Globus pallidus (tissue), 1 donor: ENCODE results near the gene TRAIP.
"Not testable (repeated sequence)": the region's sequence is repeated elsewhere in the genome, so short reads cannot be mapped to it uniquely, and the experiment has no call there.

Experiments
- DNase-seq: peaks from one replicate; pipeline ENCODE4 v3.0.0-alpha.2; 2015; ENCODE audit warnings: low spot score

Gene TRAIP

DNA sequence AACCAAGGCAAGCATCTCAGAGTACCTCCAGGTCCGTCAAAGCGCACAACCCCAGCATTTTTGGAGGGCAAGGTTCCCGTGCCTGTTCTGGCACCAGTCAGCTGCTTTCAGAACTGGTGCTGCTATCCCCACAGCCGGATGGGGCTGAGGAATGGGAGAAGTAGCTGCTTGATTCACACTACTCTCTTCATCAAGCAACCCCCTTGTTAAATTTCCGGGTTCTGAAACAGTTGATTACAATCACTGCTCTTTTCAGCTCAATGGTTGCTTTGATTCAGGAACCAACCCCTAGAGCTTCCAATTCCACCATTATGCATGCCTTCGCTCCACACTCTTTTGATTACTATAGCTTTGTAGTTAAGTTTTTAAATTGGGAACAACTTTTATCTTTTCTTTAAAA lies 30.3 kb downstream of the TRAIP start:
- peak; percentile 31 for DNase-seq

DNA sequence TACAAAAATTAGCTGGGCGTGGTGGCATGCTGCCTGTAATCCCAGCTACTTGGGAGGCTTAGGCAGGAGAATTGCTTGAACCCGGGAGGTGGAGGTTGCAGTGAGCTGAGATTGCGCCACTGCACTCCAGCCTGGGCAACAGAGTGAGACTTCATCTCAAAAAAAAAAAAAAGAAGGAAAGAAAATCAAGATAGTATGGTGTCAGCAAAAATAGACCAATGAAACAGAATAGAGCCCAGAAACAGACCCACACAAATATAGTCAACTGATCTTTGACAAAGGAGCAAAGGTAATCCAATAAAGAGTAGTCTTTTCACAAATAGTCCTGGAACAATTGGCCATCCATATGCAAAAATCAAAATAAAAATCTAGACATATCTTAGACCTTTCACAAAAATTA lies 33.2 kb downstream of the TRAIP start:
- not testable (repeated sequence) for DNase-seq

DNA sequence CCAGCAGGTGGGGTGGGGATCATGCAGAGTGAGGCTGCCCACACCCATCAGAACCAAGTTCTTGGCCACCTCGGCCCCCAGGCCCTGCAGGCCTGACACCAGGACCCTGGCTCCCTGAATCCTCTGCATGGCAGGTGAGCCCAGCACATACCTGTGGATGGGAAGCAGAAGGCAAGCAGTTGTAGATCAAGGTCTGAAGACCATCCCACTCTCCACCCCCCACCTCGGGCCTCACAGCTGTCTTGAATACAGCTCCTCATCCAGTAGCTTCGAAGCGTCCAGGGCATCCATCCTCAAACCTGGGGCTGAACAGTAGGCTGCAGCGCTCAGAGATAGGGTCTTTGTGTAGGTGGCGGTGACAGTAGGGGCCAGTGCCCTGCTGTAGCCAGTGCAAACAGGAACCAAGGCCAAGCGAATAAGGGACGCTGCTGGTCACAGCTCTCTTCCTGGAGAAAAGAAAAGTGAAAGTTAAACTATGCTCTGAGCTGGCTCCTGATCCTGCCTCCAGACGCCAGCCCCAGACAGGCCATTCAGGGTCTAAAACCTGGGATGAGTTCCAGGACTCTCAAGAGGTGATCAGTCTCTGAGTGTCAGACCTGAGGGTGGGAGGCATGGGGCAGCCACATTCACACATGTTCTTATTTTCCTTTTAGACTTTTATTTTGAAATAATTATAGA lies 42.7 kb downstream of the TRAIP start, which contains the start of gene UBA7:
UBA7 (minus strand) TSS at position 457 of the 678 bp plus-strand sequence; CDS start at position 291, 166 bp downstream.
- DNase-seq = peak; percentile 38

DNA sequence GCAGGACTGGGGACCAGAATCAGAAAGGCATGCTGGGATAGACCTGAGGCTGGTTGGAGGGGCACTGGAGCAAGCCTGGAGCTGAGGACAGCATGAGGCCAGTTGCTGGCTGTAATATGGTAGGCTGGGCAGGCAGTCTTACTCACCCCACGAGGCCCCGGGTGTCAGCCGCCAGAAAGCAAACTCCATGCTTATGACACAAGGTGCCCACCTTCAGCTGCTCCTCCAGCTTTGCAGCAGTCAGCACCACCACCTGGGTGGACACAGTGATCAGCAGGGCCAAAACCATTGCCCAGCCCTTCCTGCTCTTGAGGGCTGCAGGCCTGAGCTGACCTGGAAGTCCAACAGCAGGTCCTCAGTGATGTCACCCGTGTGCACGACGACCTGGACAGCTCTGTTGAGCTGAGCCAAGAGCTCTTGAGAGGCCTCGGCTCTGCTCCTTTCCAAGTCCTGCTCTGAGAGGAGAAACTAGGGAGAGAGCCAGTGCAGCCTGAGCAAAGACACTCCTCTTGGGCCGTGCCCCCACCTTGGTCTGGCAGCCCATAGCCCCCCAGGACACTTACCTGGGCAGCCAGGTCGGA lies 43.4 kb downstream of the TRAIP start:
- no peak for DNase-seq

DNA sequence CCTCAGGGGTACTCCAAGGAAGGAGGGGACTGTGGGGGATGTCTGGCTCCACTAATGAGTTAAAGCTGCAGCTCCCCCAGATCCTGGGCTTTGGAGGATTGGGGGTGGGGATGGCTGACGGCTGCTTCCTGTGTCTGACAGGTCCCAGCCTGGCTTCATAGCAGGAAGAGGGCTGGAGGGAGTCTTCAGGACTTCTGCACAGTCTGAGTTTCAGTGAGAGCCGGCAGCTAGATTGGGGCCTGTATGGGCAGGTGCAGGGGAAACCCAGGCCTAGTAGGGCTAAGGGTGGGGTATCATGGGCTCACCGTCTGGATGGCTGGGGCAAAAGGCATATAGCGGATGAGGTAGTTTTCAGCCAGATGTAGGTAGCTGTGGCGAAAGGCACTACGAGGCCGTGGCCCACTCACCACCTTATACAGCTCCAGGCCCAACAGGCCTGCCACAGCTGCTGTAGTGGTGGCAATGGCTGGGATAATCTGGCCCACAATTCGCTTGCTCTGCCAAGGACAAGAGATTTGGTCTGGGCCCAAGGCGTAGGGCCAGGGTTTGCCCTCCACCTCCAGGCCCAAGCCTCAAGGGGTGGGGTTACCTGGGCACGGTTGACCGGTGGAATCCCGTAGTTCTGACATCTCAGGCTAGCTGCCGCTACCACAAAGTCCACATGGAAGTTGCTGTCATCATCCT lies 48.8 kb downstream of the TRAIP start:
- DNase-seq = no peak

DNA sequence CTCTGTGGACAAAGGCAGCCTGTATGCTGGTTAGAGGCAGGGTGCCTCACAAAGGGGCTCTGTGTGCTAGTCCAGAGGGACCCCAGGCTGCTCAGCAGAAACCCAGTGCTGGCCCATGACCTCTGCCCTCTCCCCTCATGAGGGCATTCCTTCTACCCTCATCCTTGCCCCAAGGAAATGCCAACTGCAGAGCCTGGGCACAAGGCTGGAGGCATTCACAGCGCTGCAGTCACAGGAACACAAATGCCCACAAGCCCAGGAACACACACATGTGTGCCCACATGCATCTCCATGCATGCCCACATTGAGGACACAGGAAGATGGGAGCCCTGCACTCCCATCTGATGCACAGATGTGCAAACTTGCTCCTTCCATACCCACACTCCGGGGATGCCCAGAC lies 49.5 kb downstream of the TRAIP start:
- DNase-seq = no peak

DNA sequence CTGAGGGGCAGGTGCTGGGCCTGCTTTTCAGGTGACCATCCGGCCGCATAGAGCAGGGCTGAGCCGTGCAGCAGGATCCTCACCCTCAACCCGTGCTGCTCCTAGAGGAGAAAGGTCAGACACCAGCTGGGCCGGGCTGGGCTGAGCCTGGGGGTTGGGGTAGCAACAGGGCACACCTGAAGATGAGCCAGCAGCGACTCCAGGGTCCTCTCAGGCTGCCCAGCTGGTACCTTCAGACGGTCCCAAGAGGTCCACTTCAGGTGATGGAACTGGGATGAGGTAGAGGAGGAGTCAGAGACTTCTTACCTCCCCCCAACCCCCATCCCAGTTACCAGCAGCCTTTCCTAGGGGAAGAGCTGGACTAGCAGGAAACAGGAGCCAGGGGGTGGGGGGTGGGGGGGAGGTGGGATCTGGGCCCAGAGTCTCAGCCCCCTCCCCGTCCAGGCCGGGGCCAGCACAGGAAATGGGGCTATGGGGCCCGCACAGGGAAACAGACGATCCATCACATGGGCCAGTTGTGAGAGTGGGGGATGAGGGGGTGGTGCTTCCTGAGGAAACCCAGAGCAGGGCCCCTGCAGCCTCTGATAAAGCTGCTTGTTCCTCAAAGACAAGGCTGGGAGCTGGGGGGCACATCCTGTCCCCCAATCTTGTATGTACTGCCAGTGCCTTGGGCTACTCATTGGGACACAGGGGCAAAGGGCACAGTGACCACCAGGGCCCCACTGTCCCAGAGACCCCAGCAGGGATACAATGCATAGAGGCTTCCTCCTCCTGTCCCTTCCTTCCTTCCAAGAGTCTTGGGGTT lies 50.3 kb downstream of the TRAIP start:
- DNase-seq = peak; percentile 58

DNA sequence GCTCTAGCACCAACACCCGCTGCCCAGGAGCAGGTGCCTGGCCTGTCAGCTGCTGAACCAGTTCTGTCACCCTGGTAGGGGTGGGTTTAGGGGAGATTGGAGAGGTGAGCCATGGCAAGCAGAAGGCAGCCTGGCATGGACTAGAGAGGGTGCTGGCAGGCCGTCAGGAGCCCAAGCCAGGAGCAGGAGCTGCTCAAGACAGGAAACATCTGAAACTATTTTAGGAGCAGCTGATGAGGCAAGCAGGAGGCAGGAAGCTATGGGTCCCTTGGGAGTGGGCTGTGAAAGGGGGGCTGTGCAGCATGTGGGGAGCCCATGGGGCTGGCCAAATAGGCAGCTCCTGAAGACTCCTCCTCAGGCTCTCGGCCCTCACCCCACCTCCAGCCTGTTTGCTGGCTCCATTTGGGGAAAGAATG lies 51.0 kb downstream of the TRAIP start:
- DNase-seq = peak; percentile 58

DNA sequence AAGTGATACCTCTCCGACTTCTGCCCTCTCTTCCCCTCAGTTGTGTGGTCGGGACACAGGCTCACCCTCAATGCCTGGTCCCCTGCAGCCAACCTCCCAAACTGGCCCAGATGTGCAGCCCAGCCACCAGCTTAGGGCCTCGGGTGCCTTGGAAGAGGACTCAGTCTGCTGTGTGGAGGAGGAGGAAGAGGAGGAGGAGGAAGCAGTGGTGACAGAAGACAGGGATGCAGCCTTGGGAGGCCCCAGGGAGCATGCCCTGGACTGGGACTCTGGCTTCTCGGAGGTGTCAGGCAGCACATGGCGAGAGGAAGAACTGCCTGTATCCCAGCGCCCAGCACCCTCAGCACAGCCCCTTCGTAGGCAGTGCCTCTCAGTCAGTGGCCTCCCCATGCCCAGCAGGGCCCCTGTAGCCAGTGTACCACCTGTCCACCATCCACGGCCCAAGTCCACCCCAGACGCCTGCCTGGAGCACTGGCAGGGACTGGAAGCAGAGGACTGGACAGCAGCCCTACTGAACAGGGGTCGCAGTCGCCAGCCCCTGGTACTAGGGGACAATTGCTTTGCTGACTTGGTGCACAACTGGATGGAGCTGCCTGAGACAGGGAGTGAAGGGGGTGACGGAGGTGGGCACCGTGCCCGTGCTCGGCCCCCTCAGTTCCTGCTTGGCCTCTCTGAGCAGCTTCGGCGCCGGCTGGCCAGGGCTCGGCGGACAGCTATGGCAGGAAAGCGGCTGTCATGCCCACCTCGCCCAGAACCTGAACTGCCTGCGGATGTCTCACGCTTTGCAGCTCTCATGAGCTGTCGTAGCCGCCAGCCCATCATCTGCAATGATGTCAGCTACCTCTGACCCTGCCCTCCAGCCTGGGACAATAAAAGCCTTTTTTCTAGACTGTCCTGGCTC lies 52.0 kb downstream of the TRAIP start:
- no peak for DNase-seq

DNA sequence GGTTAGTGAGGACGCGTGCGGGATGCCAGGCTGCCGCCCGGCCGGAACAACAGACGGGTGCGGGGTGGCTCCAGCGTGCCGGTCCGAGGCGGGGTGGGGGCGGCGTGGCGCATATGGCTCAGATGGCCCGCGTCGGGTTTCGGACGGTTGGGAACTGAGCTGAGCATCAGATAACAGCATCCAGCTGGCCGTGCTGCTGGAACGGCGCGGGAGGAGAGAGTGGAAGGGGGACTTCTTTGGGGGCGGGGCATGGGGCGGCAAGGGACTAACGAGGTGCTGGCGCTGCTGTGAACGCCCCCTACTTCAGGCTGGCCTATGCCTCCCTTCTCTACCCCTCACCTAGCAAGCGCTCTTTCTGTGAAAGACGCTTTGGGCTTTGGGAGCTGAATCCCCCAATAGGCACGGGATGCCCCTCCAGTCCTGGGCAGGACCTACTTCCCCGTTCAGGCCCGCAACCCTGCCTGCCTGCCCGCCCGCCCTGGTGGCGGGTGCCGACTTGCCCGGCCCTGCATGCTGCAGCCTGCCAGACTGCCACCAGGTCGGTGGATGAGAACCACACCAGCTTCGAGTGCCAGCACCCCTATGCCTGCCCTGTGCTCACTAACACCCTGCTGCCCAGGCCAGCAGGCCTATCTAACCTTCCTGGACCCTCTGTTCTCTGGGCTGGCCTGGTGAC lies 52.8 kb downstream of the TRAIP start:
- DNase-seq = peak; percentile 22

DNA sequence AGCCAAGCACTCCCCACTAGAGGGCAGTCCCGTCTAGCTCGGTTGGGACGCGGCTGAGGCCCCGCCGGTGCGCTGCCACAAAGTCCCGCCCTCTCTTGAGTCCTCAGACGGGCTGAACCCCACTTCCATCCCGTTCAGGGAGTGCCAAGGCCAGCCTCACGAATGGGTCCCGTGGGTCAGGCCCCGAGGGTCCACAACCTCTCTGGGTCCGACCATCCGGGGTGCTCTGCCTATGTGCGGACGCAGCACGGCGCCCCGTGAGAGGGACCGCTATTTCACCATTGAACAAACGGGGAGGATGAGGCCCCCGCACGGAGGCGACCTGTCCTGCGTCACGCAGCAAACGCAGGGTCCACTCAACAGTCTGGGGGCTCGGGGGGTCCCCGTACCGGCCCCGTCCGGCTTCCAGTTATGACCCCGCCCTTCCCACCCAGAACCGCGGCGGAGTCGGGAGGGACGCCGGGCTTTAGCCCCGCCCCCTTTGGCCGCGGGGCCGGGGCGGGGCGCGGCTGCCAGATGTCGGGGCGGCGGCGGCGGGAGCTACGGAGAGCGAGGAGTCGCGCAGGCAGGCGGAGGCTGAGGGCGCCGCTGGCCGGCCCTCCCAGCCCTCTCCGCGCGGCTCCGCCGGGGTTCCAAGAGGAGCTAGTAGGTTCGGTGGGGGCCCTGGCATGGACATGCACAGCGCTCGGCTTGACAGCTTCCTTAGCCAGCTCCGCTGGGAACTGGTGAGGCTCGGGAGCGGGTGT lies 53.5 kb downstream of the TRAIP start, which contains the start of gene INKA1:
INKA1 (plus strand) TSS at position 543 of the 746 bp plus-strand sequence; CDS start at position 675, 132 bp downstream.
- peak; percentile 85 for DNase-seq

DNA sequence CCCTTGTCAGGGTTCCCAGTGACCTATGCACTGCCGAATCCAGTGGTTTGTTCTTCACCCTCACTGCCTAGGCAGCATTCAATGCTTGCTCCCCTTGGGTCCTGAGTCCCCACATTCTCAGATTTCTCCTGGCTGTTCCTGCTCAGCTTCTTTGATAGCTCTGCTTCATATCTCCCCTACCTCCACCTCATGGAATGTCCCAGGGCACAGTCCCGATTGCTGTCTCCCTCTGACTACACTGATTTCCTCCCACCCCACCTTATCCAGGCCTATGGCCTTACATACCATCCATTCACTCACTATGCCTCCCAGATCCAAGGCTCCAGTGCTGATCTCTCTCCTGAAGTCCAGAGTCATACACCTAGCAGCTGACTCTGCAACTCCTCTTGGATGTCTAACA lies 55.2 kb downstream of the TRAIP start:
- no peak for DNase-seq

DNA sequence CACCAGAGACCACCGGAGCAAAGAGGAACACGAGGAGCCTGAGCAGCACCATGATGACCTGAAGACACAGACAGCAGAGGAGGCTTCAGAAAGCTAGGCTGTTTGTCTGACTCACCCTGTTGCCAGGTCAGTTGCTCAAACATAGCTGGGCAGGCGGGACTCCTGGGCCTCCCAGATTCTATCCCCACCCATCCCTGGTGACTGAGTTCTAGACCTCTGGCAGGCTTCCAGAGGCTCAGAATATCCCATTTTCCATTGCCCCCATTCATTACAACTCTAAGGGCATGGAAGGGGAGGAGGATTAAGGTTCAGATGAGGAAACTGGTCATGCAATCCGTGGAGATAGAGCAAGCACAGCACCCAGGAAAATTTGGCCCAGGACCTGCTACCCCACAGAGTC lies 56.6 kb downstream of the TRAIP start, which contains the start of gene CDHR4:
CDHR4 (minus strand) TSS at position 113 of the 400 bp plus-strand sequence; CDS start at position 52, 61 bp downstream.
- DNase-seq = no peak

DNA sequence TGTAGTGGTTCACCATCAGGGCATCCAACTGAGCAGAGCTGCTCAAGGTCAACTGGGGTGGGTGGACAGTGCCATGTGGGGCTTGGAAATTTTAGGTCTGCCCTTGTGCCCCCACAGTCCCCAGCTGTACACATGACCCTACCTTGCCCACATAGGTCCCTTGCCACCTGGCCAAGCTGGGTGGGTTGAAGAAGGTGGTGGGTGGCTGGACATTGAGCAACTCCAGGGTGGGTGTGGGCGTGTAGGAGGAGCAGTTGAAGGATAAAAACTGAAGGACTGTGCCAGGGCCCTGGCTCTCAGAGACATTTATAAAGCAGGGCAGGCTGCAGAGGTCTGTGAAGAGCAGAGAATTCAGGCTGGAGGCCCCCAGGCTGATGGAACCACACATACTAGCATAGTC lies 57.3 kb downstream of the TRAIP start:
- DNase-seq = no peak

DNA sequence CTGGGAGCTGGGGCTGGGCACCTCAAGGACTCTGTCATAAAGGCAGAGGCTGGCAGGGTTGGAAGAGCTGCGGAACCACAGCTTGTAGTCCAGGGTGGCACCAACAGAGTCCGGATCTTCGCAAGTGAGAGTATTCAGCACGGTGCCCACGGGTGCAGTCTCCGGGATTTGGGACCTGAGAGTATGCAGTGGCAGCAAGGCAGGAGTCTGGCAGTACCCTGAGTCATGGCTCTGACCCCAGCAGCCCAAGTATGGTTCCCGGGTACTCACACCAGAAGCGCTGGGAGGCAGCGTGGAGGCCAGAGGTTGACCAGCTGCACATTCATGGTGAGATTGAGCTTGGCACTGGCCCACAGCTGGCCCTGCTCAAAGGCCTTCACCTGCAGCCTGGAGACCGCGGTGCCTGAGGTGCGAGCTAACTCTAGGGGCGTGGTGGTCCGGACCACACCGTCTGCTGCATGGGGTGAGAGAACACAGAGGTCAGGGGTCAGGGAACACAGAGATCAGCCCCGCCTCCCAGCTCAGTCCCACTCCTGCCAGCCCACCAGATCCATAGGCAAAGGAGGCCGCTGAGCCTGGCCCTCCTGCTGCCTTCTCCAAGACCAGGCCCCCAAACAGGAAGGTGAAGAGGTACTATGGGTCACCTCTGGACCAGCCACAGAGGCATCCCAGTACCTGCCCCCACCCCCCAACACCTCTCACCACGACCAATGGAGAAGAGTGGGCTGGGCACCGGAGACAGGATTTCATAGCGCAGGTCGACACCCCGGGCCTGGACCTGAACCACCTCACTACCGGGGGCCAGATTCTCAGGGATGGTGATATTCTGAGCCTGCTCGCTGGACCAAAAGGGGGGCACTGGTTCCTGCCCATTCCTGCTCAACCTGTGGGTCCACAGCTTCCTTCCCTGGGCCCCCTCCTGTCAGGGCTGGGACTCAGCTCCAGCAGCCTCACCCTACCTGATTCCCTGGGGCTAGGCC lies 61.1 kb downstream of the TRAIP start:
- DNase-seq = no peak

DNA sequence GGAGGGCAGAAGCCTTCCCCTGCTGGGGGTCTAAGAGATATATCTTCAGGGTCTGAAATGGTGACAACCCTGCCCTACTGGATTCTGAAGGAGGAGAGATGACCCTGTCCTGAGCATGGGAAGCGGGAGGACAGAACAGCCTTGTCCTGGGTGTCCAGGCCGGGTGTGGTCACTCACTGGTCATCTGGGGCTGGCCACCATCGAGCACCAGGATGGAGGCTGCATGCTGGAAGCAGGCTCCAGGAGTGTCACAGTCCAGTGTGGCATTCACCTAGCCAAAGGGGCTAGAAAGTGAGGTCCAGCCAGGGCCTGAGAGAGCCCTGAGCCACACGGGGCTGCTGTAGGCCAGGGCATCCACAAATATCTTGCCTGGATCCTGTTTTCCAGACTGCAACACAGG lies 61.9 kb downstream of the TRAIP start:
- DNase-seq = no peak

DNA sequence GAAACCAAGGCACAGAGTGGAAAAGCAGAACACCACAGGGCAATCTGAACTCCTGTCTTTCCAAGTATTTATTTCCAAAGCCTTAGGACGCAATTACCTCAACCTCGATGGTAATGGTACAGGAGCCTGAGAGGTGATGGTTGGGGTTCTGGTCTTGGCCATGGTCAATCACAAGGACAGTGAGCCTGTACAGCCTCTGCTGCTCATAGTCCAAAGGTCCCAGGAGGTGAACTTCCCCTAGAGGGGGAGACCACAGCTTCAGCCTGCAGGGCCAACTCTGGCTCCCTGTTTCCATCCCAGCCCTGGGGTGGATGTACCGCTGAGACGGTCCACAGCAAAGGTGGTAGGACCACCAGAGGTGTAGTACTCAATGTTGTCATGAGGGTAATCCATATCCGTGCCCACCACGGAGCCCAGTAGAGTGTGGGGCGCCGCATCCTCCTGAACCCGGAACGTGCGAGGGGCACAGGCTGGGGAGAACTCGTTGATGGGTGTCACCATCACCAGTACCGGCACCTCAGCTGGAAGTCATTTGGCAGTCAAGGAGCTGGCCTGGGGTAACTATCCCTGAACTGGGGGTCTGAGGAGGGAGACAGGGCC lies 62.8 kb downstream of the TRAIP start:
- DNase-seq = no peak
